Mucosa of stomach (tissue), 1 donor: ENCODE data around the gene OSBPL5.

Experiments used
- H3K27me3 ChIP-seq: one replicate; pipeline ENCODE4 v1.7.0; 2013; ENCODE audit warnings: mild to moderate bottlenecking, low read length; ENCODE audit not compliant: control insufficient read depth, insufficient read depth
- H3K36me3 ChIP-seq: one replicate; pipeline ENCODE4 v1.7.0; 2013; ENCODE audit warnings: low read length; ENCODE audit not compliant: control insufficient read depth, insufficient read depth
- H3K4me1 ChIP-seq: one replicate; pipeline ENCODE4 v1.7.0; 2013; ENCODE audit warnings: mild to moderate bottlenecking, low read length; ENCODE audit not compliant: control insufficient read depth, insufficient read depth
- H3K4me3 ChIP-seq: one replicate; pipeline ENCODE4 v1.7.0; 2013; ENCODE audit warnings: low read length
- H3K9ac ChIP-seq: one replicate; pipeline ENCODE4 v1.7.0; 2013; ENCODE audit warnings: mild to moderate bottlenecking, low read length, moderate library complexity
- H3K9me3 ChIP-seq: one replicate; pipeline ENCODE4 v1.7.0; 2013; ENCODE audit warnings: mild to moderate bottlenecking, low read length, moderate library complexity; ENCODE audit not compliant: control insufficient read depth
- donor health status: Pancreatic carcinoma.

The OSBPL5 gene

GRCh38 chr11:3087821-3088800 is 77.0 kb downstream of the OSBPL5 start:
- Histone ChIP-seq H3K4me3 (no peak overlapping the region), H3K4me1 (peaks cover 4% of the 10 kb centered on the region), H3K27me3 (no peaks in the 10 kb centered on the region), H3K9ac (no peak overlapping the region), H3K36me3 (no peaks in the 10 kb centered on the region), H3K9me3 (no peaks in the 10 kb centered on the region)

GRCh38 chr11:3087373-3087772 is 77.7 kb downstream of the OSBPL5 start:
- Histone ChIP-seq H3K9me3 (no peaks in the 10 kb centered on the region), H3K4me3 (no peak overlapping the region), H3K27me3 (no peaks in the 10 kb centered on the region), H3K36me3 (no peaks in the 10 kb centered on the region), H3K4me1 (peaks cover 4% of the 10 kb centered on the region), H3K9ac (no peak overlapping the region)

- no peak overlapping the region for H3K4me3 ChIP-seq
- no peaks in the 10 kb centered on the region for H3K36me3 ChIP-seq
- H3K27me3 ChIP-seq = no peaks in the 10 kb centered on the region
- H3K9ac ChIP-seq = no peak overlapping the region
- no peaks in the 10 kb centered on the region for H3K4me1 ChIP-seq
- H3K9me3 ChIP-seq = no peaks in the 10 kb centered on the region
These were observed 78.4 kb downstream of the OSBPL5 start for GRCh38 chr11:3086671-3087150.

- Histone ChIP-seq H3K36me3 (no peaks in the 10 kb centered on the region), H3K9ac (no peak overlapping the region), H3K27me3 (no peaks in the 10 kb centered on the region), H3K4me1 (no peaks in the 10 kb centered on the region), H3K4me3 (no peak overlapping the region), H3K9me3 (no peaks in the 10 kb centered on the region)
These were observed 79.0 kb downstream of the OSBPL5 start for GRCh38 chr11:3086114-3086513.

- no peak overlapping the region for H3K4me3 ChIP-seq
- no peaks in the 10 kb centered on the region for H3K4me1 ChIP-seq
- H3K9me3 ChIP-seq = no peaks in the 10 kb centered on the region
- H3K9ac ChIP-seq = no peak overlapping the region
- no peaks in the 10 kb centered on the region for H3K27me3 ChIP-seq
- H3K36me3 ChIP-seq = no peaks in the 10 kb centered on the region
These were observed 80.1 kb downstream of the OSBPL5 start for GRCh38 chr11:3085052-3085451.

GRCh38 chr11:3083321-3083720 is 81.8 kb downstream of the OSBPL5 start:
- Histone ChIP-seq H3K36me3 (no peaks in the 10 kb centered on the region), H3K4me1 (no peaks in the 10 kb centered on the region), H3K9me3 (no peaks in the 10 kb centered on the region), H3K9ac (no peak overlapping the region), H3K4me3 (no peak overlapping the region), H3K27me3 (no peaks in the 10 kb centered on the region)

- Histone ChIP-seq H3K4me3 (no peak overlapping the region), H3K9ac (no peak overlapping the region), H3K27me3 (no peaks in the 10 kb centered on the region), H3K36me3 (no peaks in the 10 kb centered on the region), H3K9me3 (no peaks in the 10 kb centered on the region), H3K4me1 (no peaks in the 10 kb centered on the region)
These were observed 83.7 kb downstream of the OSBPL5 start for GRCh38 chr11:3081386-3081751.

GRCh38 chr11:3080733-3081385 is 84.3 kb downstream of the OSBPL5 start:
- H3K27me3 ChIP-seq = no peaks in the 10 kb centered on the region
- no peaks in the 10 kb centered on the region for H3K4me1 ChIP-seq
- H3K9ac ChIP-seq = no peak overlapping the region
- H3K9me3 ChIP-seq = no peaks in the 10 kb centered on the region
- no peak overlapping the region for H3K4me3 ChIP-seq
- no peaks in the 10 kb centered on the region for H3K36me3 ChIP-seq

GRCh38 chr11:3080104-3080503 is 85.0 kb downstream of the OSBPL5 start:
- Histone ChIP-seq H3K36me3 (no peaks in the 10 kb centered on the region), H3K27me3 (peaks cover 3% of the 10 kb centered on the region), H3K4me3 (no peak overlapping the region), H3K9ac (no peak overlapping the region), H3K4me1 (no peaks in the 10 kb centered on the region), H3K9me3 (no peaks in the 10 kb centered on the region)

- Histone ChIP-seq H3K36me3 (no peaks in the 10 kb centered on the region), H3K4me3 (no peak overlapping the region), H3K9ac (no peak overlapping the region), H3K4me1 (no peaks in the 10 kb centered on the region), H3K27me3 (peaks cover 8% of the 10 kb centered on the region), H3K9me3 (no peaks in the 10 kb centered on the region)
These were observed 87.2 kb downstream of the OSBPL5 start for GRCh38 chr11:3077846-3078440.

- Histone ChIP-seq H3K36me3 (no peaks in the 10 kb centered on the region), H3K4me1 (no peaks in the 10 kb centered on the region), H3K9me3 (no peaks in the 10 kb centered on the region), H3K27me3 (peaks cover 8% of the 10 kb centered on the region), H3K9ac (no peak overlapping the region), H3K4me3 (no peak overlapping the region)
These were observed 87.8 kb downstream of the OSBPL5 start for GRCh38 chr11:3077189-3077836.
